Parathyroid adenoma (tissue), 2 donors: ENCODE measurements around the gene CUX1.

Experiments
- H2AFZ ChIP-seq: fragments of 300-600 bp; sonication (generic); one replicate; pipeline ENCODE4 v1.7.0; 2017; ENCODE audit warnings: antibody characterized with exemption, mild to moderate bottlenecking
- H3K27ac ChIP-seq: fragments of 300-600 bp; sonication (generic); one replicate; pipeline ENCODE4 v1.7.0; 2017
- H3K27me3 ChIP-seq: fragments of 300-600 bp; sonication (generic); one replicate; pipeline ENCODE4 v1.7.0; 2017; ENCODE audit warnings: low read length; ENCODE audit not compliant: control insufficient read depth, insufficient read depth
- H3K36me3 ChIP-seq: fragments of 300-600 bp; sonication (generic); one replicate; pipeline ENCODE4 v1.7.0; 2017; ENCODE audit warnings: low read length; ENCODE audit not compliant: control insufficient read depth, insufficient read depth
- H3K4me1 ChIP-seq: fragments of 300-600 bp; sonication (generic); one replicate; pipeline ENCODE4 v1.7.0; 2017; ENCODE audit warnings: control low read depth
- H3K4me2 ChIP-seq: fragments of 300-600 bp; sonication (generic); one replicate; pipeline ENCODE4 v1.7.0; 2017; ENCODE audit warnings: low read length
- H3K4me3 ChIP-seq: fragments of 300-600 bp; sonication (generic); one replicate; pipeline ENCODE4 v1.7.0; 2017; ENCODE audit warnings: low read depth, low read length
- H3K79me2 ChIP-seq: fragments of 300-600 bp; sonication (generic); one replicate; pipeline ENCODE4 v1.7.0; 2017; ENCODE audit warnings: control low read depth
- H3K9ac ChIP-seq: fragments of 300-600 bp; sonication (generic); one replicate; pipeline ENCODE4 v1.7.0; 2017; ENCODE audit warnings: mild to moderate bottlenecking
- H3K9me3 ChIP-seq: fragments of 300-600 bp; sonication (generic); one replicate; pipeline ENCODE4 v1.7.0; 2017; ENCODE audit warnings: low read length; ENCODE audit not compliant: control insufficient read depth
- CTCF ChIP-seq: fragments of 300-600 bp; sonication (generic); IDR thresholded peaks from one replicate; pipeline ENCODE4 v1.7.0; 2017; ENCODE audit warnings: antibody characterized with exemption, mild to moderate bottlenecking
- donor health status: primary hyperparathyroidism.

Gene CUX1

GRCh38 chr7:101858437-101859385 lies 41.3 kb downstream of the CUX1 start:
- peaks cover 33% of the 10 kb centered on the region for H3K79me2 ChIP-seq
- H3K27ac ChIP-seq = no peak overlapping the region
- H3K9ac ChIP-seq = no peak overlapping the region
- no peaks in the 10 kb centered on the region for H3K9me3 ChIP-seq
- no peak overlapping the region for H2AFZ ChIP-seq
- H3K4me1 ChIP-seq = peaks cover 4% of the 10 kb centered on the region
- H3K27me3 ChIP-seq = no peaks in the 10 kb centered on the region
- TF ChIP-seq CTCF = no peak
- H3K4me3 ChIP-seq = no peak overlapping the region
- no peak overlapping the region for H3K4me2 ChIP-seq
- no peaks in the 10 kb centered on the region for H3K36me3 ChIP-seq

GRCh38 chr7:101859411-101860106 lies 42.1 kb downstream of the CUX1 start:
- H3K36me3 ChIP-seq = no peaks in the 10 kb centered on the region
- no peak for TF ChIP-seq CTCF
- H3K9me3 ChIP-seq = no peaks in the 10 kb centered on the region
- H3K4me2 ChIP-seq = no peak overlapping the region
- H3K27me3 ChIP-seq = no peaks in the 10 kb centered on the region
- H3K27ac ChIP-seq = no peak overlapping the region
- H2AFZ ChIP-seq = no peak overlapping the region
- H3K9ac ChIP-seq = no peak overlapping the region
- H3K79me2 ChIP-seq = peaks cover 34% of the 10 kb centered on the region
- H3K4me1 ChIP-seq = peaks cover 4% of the 10 kb centered on the region
- no peak overlapping the region for H3K4me3 ChIP-seq

GRCh38 chr7:101860316-101861217 lies 43.1 kb downstream of the CUX1 start:
- TF ChIP-seq CTCF = no peak
- Histone ChIP-seq H2AFZ (no peak overlapping the region), H3K4me1 (peaks cover 4% of the 10 kb centered on the region), H3K4me3 (no peak overlapping the region), H3K4me2 (no peak overlapping the region), H3K27ac (no peak overlapping the region), H3K79me2 (peaks cover 34% of the 10 kb centered on the region), H3K9ac (no peak overlapping the region), H3K9me3 (no peaks in the 10 kb centered on the region), H3K27me3 (no peaks in the 10 kb centered on the region), H3K36me3 (no peaks in the 10 kb centered on the region)

GRCh38 chr7:101861218-101861775 lies 43.9 kb downstream of the CUX1 start:
- no peak for TF ChIP-seq CTCF
- Histone ChIP-seq H3K36me3 (no peaks in the 10 kb centered on the region), H3K9me3 (no peaks in the 10 kb centered on the region), H3K27me3 (no peaks in the 10 kb centered on the region), H2AFZ (no peak overlapping the region), H3K4me1 (peaks cover 4% of the 10 kb centered on the region), H3K4me2 (no peak overlapping the region), H3K27ac (no peak overlapping the region), H3K79me2 (peaks cover 42% of the 10 kb centered on the region), H3K9ac (no peak overlapping the region), H3K4me3 (no peak overlapping the region)
